Lung (tissue), 12 donors: ENCODE measurements around the gene PPFIA2. TPM values are rescaled to one million over a fixed set of nuclear protein-coding genes. Genes with fewer than 3 reads are reported as not detected.

Experiments
- ATAC-seq: fragments of 200-7000 bp; cut with Tn5 transposase; one replicate; pipeline ENCODE4 v1.9.1; 2020; ENCODE audit warnings: moderate number of reproducible peaks; ENCODE audit not compliant: insufficient read depth, low FRiP score
- DNase-seq, 3 donors: peaks; one replicate each; pipeline ENCODE4 v3.0.0-alpha.2; 2013 to 2017
- H3K27ac ChIP-seq, 2 donors: one replicate each; pipeline ENCODE4 v1.5.1; 2013; ENCODE audit warnings: mild to moderate bottlenecking in 2 of 2, moderate library complexity in 2 of 2, control low read depth in 1 of 2, inconsistent platforms in 1 of 2, low read depth in 1 of 2, low read length in 1 of 2
- H3K27me3 ChIP-seq, 3 donors: one replicate each; pipeline ENCODE4 v1.5.1; 2013; ENCODE audit warnings: low read length in 2 of 3; ENCODE audit not compliant: control insufficient read depth in 3 of 3, insufficient read depth in 3 of 3
- H3K36me3 ChIP-seq, 4 donors: one replicate each; pipeline ENCODE4 v1.5.1; 2013; ENCODE audit warnings: low read length in 4 of 4, mild to moderate bottlenecking in 1 of 4, moderate library complexity in 1 of 4; ENCODE audit not compliant: control insufficient read depth in 4 of 4, insufficient read depth in 4 of 4
- H3K4me1 ChIP-seq, 5 donors: one replicate each; pipeline ENCODE4 v1.5.1; 2013; ENCODE audit warnings: low read length in 5 of 5, mild to moderate bottlenecking in 2 of 5, moderate library complexity in 1 of 5; ENCODE audit not compliant: control insufficient read depth in 5 of 5, insufficient read depth in 5 of 5
- H3K4me3 ChIP-seq: one replicate; pipeline ENCODE4 v1.5.1; 2013; ENCODE audit warnings: mild to moderate bottlenecking, control low read depth, moderate library complexity
- H3K9ac ChIP-seq, 2 donors: one replicate each; pipeline ENCODE4 v1.5.1; 2013; ENCODE audit warnings: low read length in 2 of 2, control low read depth in 1 of 2; ENCODE audit not compliant: insufficient read depth in 1 of 2
- H3K9me3 ChIP-seq, 4 donors: one replicate each; pipeline ENCODE4 v1.5.1; 2013; ENCODE audit warnings: low read length in 3 of 4, mild to moderate bottlenecking in 1 of 4, moderate library complexity in 1 of 4; ENCODE audit not compliant: control insufficient read depth in 4 of 4, insufficient read depth in 3 of 4
- WGBS, 2 donors: extraction: QIAGEN DNeasy Blood & Tissue Kit; methylation state at CpG; one replicate each; pipeline ENCODE4 v1.1.7; 2013; 5-methylcytosine and 5-hydroxymethylcytosine counted together
- polyA plus RNA-seq, 2 donors: library from polyadenylated mRNA; stranded (reverse); fragments of 200-250 nt; gene quantifications; one replicate each; pipeline ENCODE4 v1.2.1, GENCODE V29; 2013
- total RNA-seq, 2 donors: library from RNA; depleted of rRNA in 1 of 2; stranded (reverse); fragments of >200 nt in 1 of 2; gene quantifications; one replicate each; pipeline ENCODE4 v1.2.1, GENCODE V29; 2014 to 2021
- TF ChIP-seq, protein P1 (sequence below): IDR thresholded peaks from 2 replicates; pipeline ENCODE4 v1.5.1; 2012; ENCODE audit warnings: mild to moderate bottlenecking; ENCODE audit errors: control extremely low read depth, extremely low read depth
- donor health status: control.
- donor health status: control.
- donor health status: Bipolar disorder and iron deficiency.
- donor health status: healthy.
- donor health status: DM: yes; HTN: yes; CAD: no.

PPFIA2 gene
- total and polyA plus RNA-seq, 4 donors, result 0.09 to 2.3 (median 0.89) TPM

DNA sequence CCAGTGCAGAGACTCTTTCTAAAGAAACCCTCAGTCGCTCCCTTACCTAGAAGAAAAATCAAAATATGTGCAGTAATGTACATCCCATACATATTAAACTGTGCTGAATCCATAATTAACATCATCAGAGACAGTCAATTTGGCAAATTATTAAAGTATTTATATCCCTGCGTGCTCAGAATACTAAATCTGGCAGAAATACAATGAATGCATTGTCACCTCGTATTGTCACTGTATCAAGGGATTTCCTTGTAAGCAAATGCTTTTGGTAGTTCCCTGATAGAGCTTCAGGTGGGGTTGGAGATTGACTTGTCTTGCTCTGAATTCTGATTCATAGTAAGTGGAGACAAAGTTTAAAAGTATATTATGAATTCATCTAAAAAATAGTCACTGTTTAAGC lies 319.1 kb downstream of the PPFIA2 start:
- DNase-seq, result no peak
- Histone ChIP-seq H3K27ac (no peak overlapping the region), H3K4me1 (no peaks in the 10 kb centered on the region), H3K9ac (no peak overlapping the region), H3K4me3 (no peak overlapping the region), H3K27me3 (no peaks in the 10 kb centered on the region), H3K36me3 (no peaks in the 10 kb centered on the region), H3K9me3 (no peaks in the 10 kb centered on the region)
- no peak for ATAC-seq
- TF ChIP-seq, protein P1, sequence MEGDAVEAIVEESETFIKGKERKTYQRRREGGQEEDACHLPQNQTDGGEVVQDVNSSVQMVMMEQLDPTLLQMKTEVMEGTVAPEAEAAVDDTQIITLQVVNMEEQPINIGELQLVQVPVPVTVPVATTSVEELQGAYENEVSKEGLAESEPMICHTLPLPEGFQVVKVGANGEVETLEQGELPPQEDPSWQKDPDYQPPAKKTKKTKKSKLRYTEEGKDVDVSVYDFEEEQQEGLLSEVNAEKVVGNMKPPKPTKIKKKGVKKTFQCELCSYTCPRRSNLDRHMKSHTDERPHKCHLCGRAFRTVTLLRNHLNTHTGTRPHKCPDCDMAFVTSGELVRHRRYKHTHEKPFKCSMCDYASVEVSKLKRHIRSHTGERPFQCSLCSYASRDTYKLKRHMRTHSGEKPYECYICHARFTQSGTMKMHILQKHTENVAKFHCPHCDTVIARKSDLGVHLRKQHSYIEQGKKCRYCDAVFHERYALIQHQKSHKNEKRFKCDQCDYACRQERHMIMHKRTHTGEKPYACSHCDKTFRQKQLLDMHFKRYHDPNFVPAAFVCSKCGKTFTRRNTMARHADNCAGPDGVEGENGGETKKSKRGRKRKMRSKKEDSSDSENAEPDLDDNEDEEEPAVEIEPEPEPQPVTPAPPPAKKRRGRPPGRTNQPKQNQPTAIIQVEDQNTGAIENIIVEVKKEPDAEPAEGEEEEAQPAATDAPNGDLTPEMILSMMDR, result no peak
- WGBS, 2 donors, result 56 to 61% methylated on average over 3 of the region's 3 CpGs

DNA sequence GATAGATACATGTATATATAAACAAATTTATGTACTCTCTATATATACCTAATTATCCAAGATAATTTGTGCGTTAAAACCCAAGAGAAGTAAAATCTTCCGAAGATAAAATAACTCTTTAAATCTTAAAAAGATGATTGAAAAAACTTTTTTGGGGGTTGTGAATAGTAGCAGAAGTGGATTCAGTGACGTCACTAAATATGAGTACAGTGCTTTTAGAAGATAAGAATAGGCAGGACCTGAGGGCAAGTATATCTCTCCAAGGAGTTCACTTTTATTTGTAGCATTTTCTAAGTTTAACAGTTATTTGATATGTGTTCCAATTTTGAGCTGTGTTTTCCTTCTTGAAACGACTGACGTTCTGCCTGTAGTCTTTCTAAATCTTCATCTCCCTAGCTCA lies 319.8 kb downstream of the PPFIA2 start:
- whole genome bisulfite sequencing, 2 donors, result 80% methylated on average over 5 of the region's 5 CpGs
- Histone ChIP-seq H3K9ac (no peak overlapping the region), H3K4me1 (no peaks in the 10 kb centered on the region), H3K9me3 (no peaks in the 10 kb centered on the region), H3K27me3 (no peaks in the 10 kb centered on the region), H3K36me3 (no peaks in the 10 kb centered on the region), H3K4me3 (no peak overlapping the region), H3K27ac (no peak overlapping the region)
- DNase-seq (no peak), ATAC-seq (no peak)
- TF ChIP-seq, protein P1, result no peak

DNA sequence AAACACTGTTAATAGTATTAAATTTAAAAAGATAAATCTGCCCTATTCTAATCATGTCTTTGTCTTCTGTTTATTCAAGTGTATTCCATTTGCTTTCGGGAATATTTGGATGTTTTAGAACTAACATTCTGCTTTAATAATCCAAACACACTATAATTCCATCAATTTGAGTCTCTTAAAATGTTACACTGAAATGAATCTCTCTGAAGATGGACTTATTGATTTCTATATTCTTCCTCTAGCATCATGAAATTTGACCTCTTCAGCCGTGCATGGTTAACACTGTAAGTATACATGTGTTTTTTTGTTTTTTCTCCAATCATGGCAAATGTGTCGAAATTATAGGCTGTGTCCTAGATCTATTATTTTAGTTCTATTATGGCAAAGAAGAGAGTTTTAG lies 342.1 kb downstream of the PPFIA2 start:
- no peak for ATAC-seq
- WGBS, 2 donors, result 64% methylated on average over 2 to 3 of the region's 3 CpGs
- no peaks in the 10 kb centered on the region for H3K4me1 ChIP-seq
- no peaks in the 10 kb centered on the region for H3K36me3 ChIP-seq
- no peak for DNase-seq
- TF ChIP-seq, protein P1, result no peak
- peaks cover 0 to 4% (median 0%) of the 10 kb centered on the region in 4 donors for H3K9me3 ChIP-seq
- H3K4me3 ChIP-seq, result no peak overlapping the region
- H3K27ac ChIP-seq, result no peak overlapping the region
- H3K9ac ChIP-seq, result no peak overlapping the region
- H3K27me3 ChIP-seq, result no peaks in the 10 kb centered on the region

DNA sequence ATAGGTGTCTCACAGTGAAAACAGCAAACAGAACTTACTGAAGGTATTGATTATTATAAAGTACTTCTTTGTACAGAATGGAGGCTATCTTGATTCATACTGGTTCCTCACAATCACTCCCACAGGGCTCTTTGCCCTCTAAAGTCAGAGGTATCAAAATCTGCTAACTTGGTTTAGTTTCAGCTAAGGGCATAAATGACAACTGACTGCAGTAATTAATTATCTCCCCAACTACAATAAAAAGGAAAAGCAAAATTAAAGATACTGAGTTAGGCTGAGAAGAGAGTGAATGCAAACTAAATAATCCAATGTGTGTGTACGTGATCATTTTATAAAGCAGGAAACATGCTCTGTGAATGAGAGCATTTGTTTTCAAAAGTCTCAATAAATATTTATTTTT lies 342.6 kb downstream of the PPFIA2 start:
- Histone ChIP-seq H3K9ac (no peak overlapping the region), H3K36me3 (no peaks in the 10 kb centered on the region), H3K4me1 (no peaks in the 10 kb centered on the region), H3K27ac (no peak overlapping the region), H3K9me3 (peaks cover 0 to 4% (median 0%) of the 10 kb centered on the region in 4 donors), H3K4me3 (no peak overlapping the region), H3K27me3 (no peaks in the 10 kb centered on the region)
- TF ChIP-seq, protein P1, result no peak
- ATAC-seq, result no peak
- 61 to 71% methylated on average over 1 of the region's 1 CpG for WGBS, 2 donors
- no peak for DNase-seq
